Esophagus muscularis mucosa (tissue), 4 donors: ENCODE measurements around the gene SPIRE2. TPM values are rescaled to one million over a fixed set of nuclear protein-coding genes. Genes with fewer than 3 reads are reported as not detected.
"Not testable (repeated sequence)": the region's sequence is repeated elsewhere in the genome, so short reads cannot be mapped to it uniquely, and the experiment has no call there.

ENCODE experiments used
- DNase-seq: peaks from one replicate; pipeline ENCODE4 v3.0.0-alpha.2; 2017; ENCODE audit errors: extremely low spot score
- H3K27ac ChIP-seq, 4 donors: fragments of 200-600 bp; sonication (generic); replicated peaks in 1 of 4; 1 replicate in 3 of 4; 2 replicates in 1 of 4; pipeline ENCODE4 v1.5.1; 2016 to 2019; ENCODE audit warnings: mild to moderate bottlenecking in 1 of 4
- H3K27me3 ChIP-seq, 4 donors: fragments of 200-600 bp; sonication (generic); one replicate each; pipeline versions ENCODE4 v1.5.1 to v1.6.0; 2016 to 2019
- H3K36me3 ChIP-seq, 4 donors: fragments of 200-600 bp; sonication (generic); one replicate each; pipeline ENCODE4 v1.5.1; 2016 to 2019
- H3K4me1 ChIP-seq, 4 donors: fragments of 200-600 bp; sonication (generic); one replicate each; pipeline ENCODE4 v1.5.1; 2016 to 2019
- H3K4me3 ChIP-seq, 4 donors: fragments of 200-600 bp; sonication (generic); 1 replicate in 2 of 4; 2 replicates in 2 of 4; pipeline ENCODE4 v1.5.1; 2016 to 2019; ENCODE audit warnings: mild to moderate bottlenecking in 4 of 4, moderate library complexity in 1 of 4
- H3K9me3 ChIP-seq, 4 donors: fragments of 200-600 bp; sonication (generic); 1 replicate in 3 of 4; 2 replicates in 1 of 4; pipeline ENCODE4 v1.5.1; 2016 to 2019
- CTCF ChIP-seq, 3 experiments: fragments of 200-600 bp in 2 of 3; fragments of 450-650 bp in 1 of 3; sonication (generic) in 2 of 3; IDR thresholded peaks; one replicate each; pipeline ENCODE4 v1.5.1; 2017 to 2019; ENCODE audit warnings: antibody characterized with exemption in 3 of 3, mild to moderate bottlenecking in 2 of 3, moderate library complexity in 1 of 3
- EP300 ChIP-seq: sonication (generic); formaldehyde crosslinking; IDR thresholded peaks from one replicate; pipeline ENCODE4 v1.6.1; 2017; ENCODE audit warnings: antibody characterized with exemption
- POLR2A ChIP-seq: fragments of 450-650 bp; IDR thresholded peaks from one replicate; pipeline ENCODE4 v1.6.1; 2017; ENCODE audit warnings: antibody characterized with exemption, moderate library complexity, mild to moderate bottlenecking, low read depth
- POLR2AphosphoS5 ChIP-seq, 2 donors: sonication (generic); formaldehyde crosslinking; IDR thresholded peaks; one replicate each; pipeline ENCODE4 v1.6.1; 2017; ENCODE audit warnings: antibody characterized with exemption in 2 of 2
- WGBS: methylation state at CpG from one replicate; pipeline ENCODE4 v1.1.5; 2018; 5-methylcytosine and 5-hydroxymethylcytosine counted together
- intact Hi-C: fragments of 100-400 bp; cut with DNase I; formaldehyde crosslinking; loops from one replicate; pipeline ENCODE4 v1.15.1; 2023
- total RNA-seq, 4 donors: library from RNA; depleted of rRNA; stranded (reverse); fragments of >200 nt; gene quantifications; one replicate each; pipeline versions ENCODE4 v1.1.0 to v1.2.1, GENCODE V29; 2016

The SPIRE2 gene
- total RNA-seq, 4 donors from 2014 or later = 1.8 to 7.2 (median 4.2) TPM

DNA sequence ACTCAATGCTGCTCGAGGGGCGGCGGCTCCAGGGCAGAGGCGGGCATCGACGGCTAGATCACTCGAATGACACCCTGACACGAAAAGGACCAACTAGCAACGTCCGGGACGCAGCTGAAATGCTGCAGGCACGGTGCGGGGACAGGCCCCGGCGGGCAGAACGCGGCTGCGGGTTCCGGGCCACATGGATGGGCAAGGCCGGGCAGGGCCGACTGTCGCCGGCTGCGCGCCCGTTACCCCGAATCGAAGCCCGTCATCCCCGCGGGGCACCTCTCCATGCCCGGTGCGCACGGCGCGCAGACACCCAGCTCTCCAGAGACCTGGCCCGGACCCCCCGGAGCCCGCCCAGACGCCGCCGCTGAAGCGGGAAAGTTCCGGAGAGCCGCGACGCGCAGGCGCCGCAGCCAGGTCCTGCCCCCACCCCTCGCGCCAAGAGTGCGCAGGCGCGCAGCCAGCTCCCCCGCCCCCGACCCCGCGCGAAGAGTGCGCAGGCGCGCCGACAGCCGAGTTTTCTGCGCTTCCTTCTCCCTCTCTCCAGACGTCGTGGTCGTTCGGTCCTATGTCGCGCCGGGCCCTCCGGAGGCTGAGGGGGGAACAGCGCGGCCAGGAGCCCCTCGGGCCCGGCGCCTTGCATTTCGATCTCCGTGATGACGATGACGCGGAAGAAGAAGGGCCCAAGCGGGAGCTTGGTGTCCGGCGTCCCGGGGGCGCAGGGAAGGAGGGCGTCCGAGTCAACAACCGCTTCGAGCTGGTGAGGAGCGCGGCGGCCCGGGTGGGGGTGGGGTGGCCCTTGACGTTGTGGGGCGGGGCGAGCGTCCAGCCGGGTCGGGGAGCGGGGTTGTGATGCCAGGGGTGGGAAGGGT lies 45.1 kb downstream of the SPIRE2 start, which contains the start of gene TCF25:
Gene TCF25, plus strand, starts transcription at position 484 of the 863 bp plus-strand sequence. Its CDS starts 76 bp downstream, at position 560.
- Histone ChIP-seq H3K9me3 (no peaks in the 10 kb centered on the region), H3K27ac (peak within 1 kb of the TSS; percentile 94 to 100 (median 100)), H3K27me3 (no peaks in the 10 kb centered on the region), H3K4me1 (peaks cover 17 to 35% (median 26%) of the 10 kb centered on the region in 4 donors), H3K4me3 (peak within 1 kb of the TSS; percentile 64 to 89 (median 86)), H3K36me3 (peaks cover 0 to 25% (median 9%) of the 10 kb centered on the region in 4 donors)
- DNase-seq = peak; percentile 93
- TF ChIP-seq POLR2A (peak; percentile 80), POLR2AphosphoS5 (IDR thresholded peaks at IDR 0.05) (peak; percentile 73 to 94), CTCF (IDR thresholded peaks at IDR 0.05) (no peak)
- WGBS = under 1% methylated on average over 57 of the region's 104 CpGs
- intact Hi-C loops = no loop called here

DNA sequence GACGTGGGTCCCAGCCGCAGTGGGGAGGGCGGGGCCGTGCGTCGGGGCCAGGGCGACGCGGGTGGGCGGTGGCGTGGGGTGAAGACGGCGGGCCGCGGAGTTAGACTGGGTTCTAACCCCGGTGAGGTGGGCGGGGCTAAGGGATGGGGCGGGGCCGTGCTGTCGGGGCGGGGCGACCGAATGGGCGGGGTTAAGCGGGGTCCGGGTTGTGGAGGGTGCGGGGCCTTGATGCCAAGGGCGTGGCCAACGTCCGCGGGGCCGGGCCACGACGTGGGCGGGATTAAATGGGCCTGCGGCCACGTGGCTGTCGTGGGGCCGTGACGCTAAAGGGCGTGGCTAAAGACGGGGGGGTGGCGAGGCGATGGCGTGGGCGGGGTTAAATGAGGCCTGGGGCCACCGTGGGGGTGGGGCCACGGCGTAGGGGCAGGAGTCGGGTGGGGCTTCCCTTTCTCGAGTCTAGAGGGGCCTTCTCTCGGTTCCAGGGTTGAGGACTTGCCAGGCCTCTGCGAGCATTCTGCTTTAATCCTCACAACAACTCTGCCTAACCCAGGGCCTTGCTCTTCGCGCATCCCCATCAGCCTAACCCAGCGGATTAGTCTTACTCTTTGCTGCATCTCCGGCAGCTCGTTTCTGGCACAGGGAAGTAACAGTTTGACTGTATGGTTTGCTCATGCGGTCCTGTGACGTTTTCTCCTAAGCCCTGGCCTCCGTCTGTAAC lies 45.9 kb downstream of the SPIRE2 start:
- WGBS = under 1% methylated on average over 24 of the region's 61 CpGs
- DNase-seq = peak; percentile 100
- TF ChIP-seq POLR2A (no peak), CTCF (IDR thresholded peaks at IDR 0.05) (peak in 1 of 3 experiments; percentile 7), POLR2AphosphoS5 (IDR thresholded peaks at IDR 0.05) (peak in 1 of 2 donors; percentile 74)

GRCh38 chr16:89879123-89879522 lies 50.8 kb downstream of the SPIRE2 start:
- H3K27ac ChIP-seq, H3K27me3 ChIP-seq, intact Hi-C loops, H3K9me3 ChIP-seq, H3K4me3 ChIP-seq, DNase-seq: not testable (repeated sequence)
- WGBS = 83% methylated on average over 13 of the region's 28 CpGs
- H3K4me1 ChIP-seq = peaks cover 8 to 24% (median 16%) of the 10 kb centered on the region in 4 donors
- H3K36me3 ChIP-seq = peaks cover 38 to 70% (median 61%) of the 10 kb centered on the region in 4 donors

More for the DNA sequence above, 45.9 kb downstream of the SPIRE2 start:
- Histone ChIP-seq H3K9me3 (no peaks in the 10 kb centered on the region), H3K4me3 (peak overlapping the region; percentile 64 to 89 (median 86)), H3K27me3 (no peaks in the 10 kb centered on the region), H3K4me1 (peaks cover 17 to 35% (median 26%) of the 10 kb centered on the region in 4 donors), H3K36me3 (peaks cover 8 to 32% (median 16%) of the 10 kb centered on the region in 4 donors), H3K27ac (peak overlapping the region; percentile 94 to 100 (median 100))
- intact Hi-C loops = no loop called here

DNA sequence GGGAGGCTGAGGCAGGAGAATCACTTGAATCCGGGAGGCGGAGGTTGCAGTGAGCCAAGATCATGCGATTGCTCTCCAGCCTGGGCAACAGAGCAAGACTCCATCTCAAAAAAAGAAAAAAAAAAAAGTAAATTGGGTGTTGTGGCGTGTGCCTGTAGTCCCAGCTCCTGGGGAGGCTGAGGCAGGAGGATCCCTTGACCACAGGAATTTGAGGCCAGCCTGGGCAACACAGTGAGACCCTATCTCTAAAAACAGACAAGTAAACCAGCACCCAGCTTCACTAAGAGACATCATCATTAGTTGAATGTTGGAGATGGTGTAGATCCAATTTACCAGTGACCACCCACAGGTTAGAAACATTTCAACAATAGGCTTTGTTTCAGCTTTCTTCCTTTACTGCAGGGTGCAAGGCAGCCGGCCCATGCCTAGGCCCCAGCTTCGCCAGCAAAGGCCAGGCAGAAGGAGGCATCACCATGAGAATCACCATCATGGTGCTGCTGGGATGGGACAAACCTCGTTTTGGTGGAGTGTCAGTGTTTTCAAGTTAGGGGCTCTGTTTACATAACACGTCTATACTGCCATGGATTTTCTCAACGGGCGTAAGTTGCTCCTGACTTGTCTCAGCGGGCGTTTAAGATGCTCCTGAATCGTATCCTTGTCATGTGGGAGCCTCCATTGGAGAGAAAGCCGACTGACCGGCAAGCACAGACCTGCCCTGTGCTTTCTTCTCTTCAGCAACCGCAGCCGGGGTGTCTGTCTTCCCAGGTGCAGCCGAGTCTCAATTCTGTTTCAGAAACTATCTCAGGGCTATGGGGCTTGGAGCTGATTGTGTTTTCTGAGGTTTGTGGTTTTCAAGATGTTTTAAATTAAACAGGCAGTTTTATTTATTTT lies 52.4 kb downstream of the SPIRE2 start:
- peaks cover 52 to 81% (median 69%) of the 10 kb centered on the region in 4 donors for H3K36me3 ChIP-seq
- TF ChIP-seq CTCF (IDR thresholded peaks at IDR 0.05) (no peak), EP300 (no peak), POLR2A (no peak), POLR2AphosphoS5 (IDR thresholded peaks at IDR 0.05) (no peak)
- 88% methylated on average over 18 of the region's 18 CpGs for WGBS

More for the DNA sequence above, 52.4 kb downstream of the SPIRE2 start:
- Histone ChIP-seq H3K27ac (no peak overlapping the region), H3K27me3 (no peaks in the 10 kb centered on the region), H3K4me3 (no peak overlapping the region), H3K9me3 (no peaks in the 10 kb centered on the region), H3K4me1 (peaks cover 0 to 9% (median 6%) of the 10 kb centered on the region in 4 donors)
- intact Hi-C loops = no loop called here
- no peak for DNase-seq
